HG03521 (cell line): ENCODE measurements around the gene HSF4.

Experiments
- ATAC-seq: cut with Tn5 transposase; IDR thresholded peaks from one replicate; pipeline ENCODE4 v1.9.1; 2021; ENCODE audit warnings: mild to moderate bottlenecking, moderate library complexity; ENCODE audit not compliant: unreplicated experiment

HSF4 gene

GRCh38 chr16:67149276-67150046 lies 15.1 kb upstream of the HSF4 start:
- no peak for ATAC-seq

- no peak for ATAC-seq
Measured at GRCh38 chr16:67150047-67150832, 14.3 kb upstream of the HSF4 start.

- ATAC-seq, result no peak
Measured at GRCh38 chr16:67150833-67151396, 13.6 kb upstream of the HSF4 start, which contains the start of gene B3GNT9. B3GNT9 (minus strand) TSS chr16:67150998; CDS start chr16:67150485, 513 bp downstream.

- no peak for ATAC-seq
Measured at GRCh38 chr16:67151431-67152097, 13.0 kb upstream of the HSF4 start.

GRCh38 chr16:67154578-67155294 lies 9.8 kb upstream of the HSF4 start:
- ATAC-seq, result no peak

- ATAC-seq, result peak; percentile 32
Measured at GRCh38 chr16:67155295-67156142, 9.0 kb upstream of the HSF4 start.

GRCh38 chr16:67156143-67156844 lies 8.3 kb upstream of the HSF4 start:
- no peak for ATAC-seq

GRCh38 chr16:67157106-67157748 lies 7.3 kb upstream of the HSF4 start:
- ATAC-seq, result no peak

- ATAC-seq, result no peak
Measured at GRCh38 chr16:67157892-67158635, 6.5 kb upstream of the HSF4 start.

- peak; percentile 14 for ATAC-seq
Measured at GRCh38 chr16:67158637-67159600, 5.6 kb upstream of the HSF4 start.

GRCh38 chr16:67161595-67162058 lies 2.9 kb upstream of the HSF4 start:
- no peak for ATAC-seq

- no peak for ATAC-seq
Measured at GRCh38 chr16:67162506-67163163, 1.9 kb upstream of the HSF4 start.

- no peak for ATAC-seq
Measured at GRCh38 chr16:67163164-67163998, 1.2 kb upstream of the HSF4 start.

GRCh38 chr16:67163999-67164558 lies 466 bp upstream of the HSF4 start:
- ATAC-seq, result no peak
